Sigmoid colon (tissue), 4 donors: ENCODE results near the gene EGFLAM.

ENCODE experiments used
- EP300 ChIP-seq, 4 donors: sonication (generic); formaldehyde crosslinking; IDR thresholded peaks; one replicate each; pipeline ENCODE4 v1.6.1; 2017; ENCODE audit warnings: antibody characterized with exemption in 4 of 4
- POLR2A ChIP-seq, 2 donors: fragments of 450-650 bp; IDR thresholded peaks; one replicate each; pipeline ENCODE4 v1.6.1; 2016; ENCODE audit warnings: antibody characterized with exemption in 2 of 2, mild to moderate bottlenecking in 2 of 2, moderate library complexity in 2 of 2
- POLR2AphosphoS5 ChIP-seq, 4 donors: sonication (generic); formaldehyde crosslinking; IDR thresholded peaks; one replicate each; pipeline ENCODE4 v1.6.1; 2017; ENCODE audit warnings: antibody characterized with exemption in 4 of 4
- TF ChIP-seq, protein P1 (sequence below), 4 experiments: fragments of 450-650 bp in 3 of 4; fragments of 200-600 bp in 1 of 4; IDR thresholded peaks; one replicate each; pipeline ENCODE4 v1.5.1; 2016 to 2019; ENCODE audit warnings: antibody characterized with exemption in 4 of 4, mild to moderate bottlenecking in 3 of 4, moderate library complexity in 2 of 4

DNA sequence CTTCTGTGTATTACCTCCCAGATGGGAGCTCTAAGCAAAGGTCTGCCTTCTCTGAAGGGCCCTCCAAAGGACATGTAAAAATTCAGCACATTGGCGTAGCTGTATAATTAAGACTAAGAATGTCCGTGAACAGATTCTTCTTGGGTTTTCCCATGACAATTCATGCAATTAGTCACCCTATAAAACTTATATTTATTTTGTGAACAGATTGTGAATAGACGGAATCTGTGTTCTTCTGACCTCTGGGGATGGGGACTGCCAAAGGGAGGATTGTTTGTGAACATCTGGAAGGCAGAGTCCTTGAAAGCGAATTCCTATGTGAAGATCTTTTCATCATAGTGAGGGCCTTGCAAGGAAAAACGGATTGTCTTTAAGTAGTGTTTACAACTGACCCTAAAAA is 111.3 kb downstream of the EGFLAM start:
- TF ChIP-seq, protein P1, sequence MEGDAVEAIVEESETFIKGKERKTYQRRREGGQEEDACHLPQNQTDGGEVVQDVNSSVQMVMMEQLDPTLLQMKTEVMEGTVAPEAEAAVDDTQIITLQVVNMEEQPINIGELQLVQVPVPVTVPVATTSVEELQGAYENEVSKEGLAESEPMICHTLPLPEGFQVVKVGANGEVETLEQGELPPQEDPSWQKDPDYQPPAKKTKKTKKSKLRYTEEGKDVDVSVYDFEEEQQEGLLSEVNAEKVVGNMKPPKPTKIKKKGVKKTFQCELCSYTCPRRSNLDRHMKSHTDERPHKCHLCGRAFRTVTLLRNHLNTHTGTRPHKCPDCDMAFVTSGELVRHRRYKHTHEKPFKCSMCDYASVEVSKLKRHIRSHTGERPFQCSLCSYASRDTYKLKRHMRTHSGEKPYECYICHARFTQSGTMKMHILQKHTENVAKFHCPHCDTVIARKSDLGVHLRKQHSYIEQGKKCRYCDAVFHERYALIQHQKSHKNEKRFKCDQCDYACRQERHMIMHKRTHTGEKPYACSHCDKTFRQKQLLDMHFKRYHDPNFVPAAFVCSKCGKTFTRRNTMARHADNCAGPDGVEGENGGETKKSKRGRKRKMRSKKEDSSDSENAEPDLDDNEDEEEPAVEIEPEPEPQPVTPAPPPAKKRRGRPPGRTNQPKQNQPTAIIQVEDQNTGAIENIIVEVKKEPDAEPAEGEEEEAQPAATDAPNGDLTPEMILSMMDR (IDR thresholded peaks at IDR 0.05) = no peak
- TF ChIP-seq POLR2A (IDR thresholded peaks at IDR 0.05) (no peak), EP300 (IDR thresholded peaks at IDR 0.05) (no peak), POLR2AphosphoS5 (IDR thresholded peaks at IDR 0.05) (no peak)
